ENCODE measurements around the gene PRPH2.
"Not testable (repeated sequence)": the region's sequence is repeated elsewhere in the genome, so short reads cannot be mapped to it uniquely, and the experiment has no call there.

PRPH2 gene

GRCh38 chr6:42748203-42748898, 26.0 kb upstream of the PRPH2 start:
- no peak for TF ChIP-seq POLR2A (IDR thresholded peaks at IDR 0.05; ENCODE audit: low read depth, low read length)
- no peak for FAIRE-seq
- no peak for DNase-seq (ENCODE audit: insufficient read length, low spot score)

- DNase-seq (ENCODE audit: insufficient read length, low spot score) (peak; percentile 80), FAIRE-seq (peak; percentile 48)
- peak; percentile 52 for TF ChIP-seq POLR2A (IDR thresholded peaks at IDR 0.05; ENCODE audit: low read depth, low read length)
These were observed 24.3 kb upstream of the PRPH2 start for GRCh38 chr6:42746463-42747391.

GRCh38 chr6:42745640-42746462, 23.5 kb upstream of the PRPH2 start, which contains the start of gene TBCC:
TSS of gene TBCC (minus strand) at chr6:42746103. CDS start at chr6:42746073, 30 bp downstream.
- peak; percentile 95 for DNase-seq (ENCODE audit: insufficient read length, low spot score)
- FAIRE-seq = peak; percentile 57
- peak; percentile 91 for TF ChIP-seq POLR2A (IDR thresholded peaks at IDR 0.05; ENCODE audit: low read depth, low read length)

- no peak for DNase-seq (ENCODE audit: insufficient read length, low spot score)
- no peak for TF ChIP-seq POLR2A (IDR thresholded peaks at IDR 0.05; ENCODE audit: low read depth, low read length)
- no peak for FAIRE-seq
These were observed 22.8 kb upstream of the PRPH2 start for GRCh38 chr6:42745083-42745639.

DNA sequence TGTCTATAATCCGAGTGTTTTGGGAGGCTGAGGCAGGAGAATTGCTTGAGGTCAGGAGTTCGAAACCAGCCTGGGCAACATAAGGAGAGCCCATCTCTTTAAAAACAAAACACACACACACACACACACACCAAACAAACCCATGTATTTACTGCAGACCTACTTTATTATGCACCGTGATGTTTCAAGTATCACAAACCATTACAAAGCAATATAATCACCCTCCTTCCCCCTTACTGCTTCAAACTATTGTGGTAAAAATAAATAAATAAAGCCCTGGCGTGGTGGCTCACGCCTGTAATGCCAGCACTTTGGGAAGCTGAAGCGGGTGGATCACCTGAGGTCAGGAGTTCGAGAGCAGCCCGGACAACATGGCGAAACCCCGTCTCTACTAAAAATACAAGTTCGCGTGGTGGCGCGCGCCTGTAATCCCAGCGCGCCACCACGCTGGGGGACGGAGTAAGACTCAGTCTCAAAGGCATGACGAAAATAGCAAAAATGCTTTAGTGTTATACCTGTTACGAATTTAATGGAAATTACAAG, 22.0 kb upstream of the PRPH2 start:
- TF ChIP-seq POLR2A (IDR thresholded peaks at IDR 0.05; ENCODE audit: low read depth, low read length) = no peak
- DNase-seq (ENCODE audit: insufficient read length, low spot score) = no peak
- FAIRE-seq = no peak

- DNase-seq (ENCODE audit: insufficient read length, low spot score) (peak; percentile 42), FAIRE-seq (no peak)
- TF ChIP-seq POLR2A (IDR thresholded peaks at IDR 0.05; ENCODE audit: low read depth, low read length) = no peak
These were observed 19.9 kb upstream of the PRPH2 start for GRCh38 chr6:42742116-42742894.

GRCh38 chr6:42740725-42741124, 18.3 kb upstream of the PRPH2 start:
- TF ChIP-seq POLR2A (IDR thresholded peaks at IDR 0.05; ENCODE audit: low read depth, low read length) = no peak
- no peak for FAIRE-seq
- no peak for DNase-seq (ENCODE audit: insufficient read length, low spot score)

DNA sequence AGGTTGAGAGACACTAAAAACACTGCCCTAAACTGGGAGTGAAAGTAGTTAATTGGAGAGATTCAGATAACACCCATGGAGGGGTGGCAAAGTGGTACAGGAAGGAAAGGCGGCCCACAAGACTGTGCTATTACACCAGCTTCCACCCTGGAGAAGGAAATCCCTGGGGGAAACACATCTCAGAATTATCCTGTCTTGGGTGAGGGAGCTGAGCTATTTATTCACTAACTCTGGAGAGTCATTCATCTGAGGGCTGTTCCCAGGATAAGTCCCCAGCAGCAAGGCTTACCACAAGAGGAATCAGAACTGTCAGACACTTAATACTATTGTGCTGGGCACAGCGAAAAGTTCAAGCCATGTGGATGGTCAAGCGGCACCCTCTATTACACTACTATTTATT, 13.6 kb upstream of the PRPH2 start:
- TF ChIP-seq POLR2A (IDR thresholded peaks at IDR 0.05; ENCODE audit: low read depth, low read length) = no peak
- no peak for FAIRE-seq
- DNase-seq (ENCODE audit: insufficient read length, low spot score) = no peak

GRCh38 chr6:42733867-42734481, 11.6 kb upstream of the PRPH2 start:
- not testable (repeated sequence) for DNase-seq (ENCODE audit: insufficient read length, low spot score); FAIRE-seq

GRCh38 chr6:42729731-42730130, 7.3 kb upstream of the PRPH2 start:
- FAIRE-seq (no peak), DNase-seq (ENCODE audit: insufficient read length, low spot score) (no peak)
- TF ChIP-seq POLR2A (IDR thresholded peaks at IDR 0.05; ENCODE audit: low read depth, low read length) = no peak

DNA sequence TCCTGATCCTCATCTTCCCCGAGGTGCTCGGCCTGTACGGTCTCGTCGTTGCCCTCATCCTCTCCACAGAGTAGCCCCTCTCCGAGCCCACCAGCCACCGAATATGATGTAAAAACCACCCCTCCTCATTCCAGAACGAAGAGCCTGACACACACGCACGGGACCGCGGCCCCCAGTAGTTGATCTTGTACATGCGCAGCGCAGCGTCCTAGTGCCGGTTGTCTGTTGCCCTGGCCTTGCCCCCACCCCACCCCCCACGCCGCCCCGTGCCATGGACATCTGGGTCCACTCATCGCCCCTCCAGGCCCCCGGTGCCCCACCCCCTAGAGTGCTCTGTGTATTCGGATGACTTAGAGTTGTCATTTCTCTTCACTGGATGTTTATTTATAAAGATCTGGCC, 5.2 kb upstream of the PRPH2 start:
- DNase-seq (ENCODE audit: insufficient read length, low spot score) = no peak
- TF ChIP-seq POLR2A (IDR thresholded peaks at IDR 0.05; ENCODE audit: low read depth, low read length) = no peak
- no peak for FAIRE-seq

GRCh38 chr6:42727087-42727611, 4.8 kb upstream of the PRPH2 start:
- DNase-seq (ENCODE audit: insufficient read length, low spot score) (no peak), FAIRE-seq (no peak)
- no peak for TF ChIP-seq POLR2A (IDR thresholded peaks at IDR 0.05; ENCODE audit: low read depth, low read length)

Measured in H54 (cell line).